GM19452 (cell line): ENCODE results near the gene RASIP1.

Source experiments
- ATAC-seq: cut with Tn5 transposase; IDR thresholded peaks from one replicate; pipeline ENCODE4 v1.9.1; 2021; ENCODE audit not compliant: unreplicated experiment

RASIP1 gene

GRCh38 chr19:48676487-48676886, 63.9 kb downstream of the RASIP1 start:
- no peak for ATAC-seq

GRCh38 chr19:48674921-48675824, 65.2 kb downstream of the RASIP1 start:
- no peak for ATAC-seq

DNA sequence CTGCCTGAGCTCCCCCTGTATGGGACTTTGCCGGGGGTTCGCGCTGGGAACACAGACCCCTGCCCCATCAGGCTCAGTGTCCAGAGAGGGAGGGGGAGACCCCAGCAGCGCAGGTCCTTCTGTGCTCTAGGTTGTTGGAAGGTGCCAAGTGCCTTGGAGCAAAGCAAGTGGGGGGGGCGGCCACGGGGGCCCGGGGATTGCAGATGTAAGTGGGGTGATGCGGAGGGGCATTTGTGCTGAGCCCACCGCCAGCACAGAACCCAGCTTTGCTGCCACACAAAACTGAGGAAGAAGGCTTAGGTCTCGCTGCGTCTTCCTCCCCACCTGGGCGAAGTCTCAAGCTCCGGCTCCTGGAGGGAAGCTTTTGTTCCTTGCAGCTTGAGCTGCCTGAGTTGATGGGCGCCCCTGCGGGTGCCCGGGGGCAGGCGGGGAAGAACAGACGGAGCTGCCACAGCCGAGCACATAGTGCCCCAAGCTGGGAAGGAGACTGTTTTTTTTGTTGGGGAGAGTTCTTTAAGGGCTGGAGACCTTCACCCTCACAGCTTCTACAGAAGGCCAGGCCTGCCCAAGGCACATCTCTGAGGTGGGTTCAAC, 66.1 kb downstream of the RASIP1 start:
- no peak for ATAC-seq

GRCh38 chr19:48673436-48674100, 66.8 kb downstream of the RASIP1 start:
- no peak for ATAC-seq

DNA sequence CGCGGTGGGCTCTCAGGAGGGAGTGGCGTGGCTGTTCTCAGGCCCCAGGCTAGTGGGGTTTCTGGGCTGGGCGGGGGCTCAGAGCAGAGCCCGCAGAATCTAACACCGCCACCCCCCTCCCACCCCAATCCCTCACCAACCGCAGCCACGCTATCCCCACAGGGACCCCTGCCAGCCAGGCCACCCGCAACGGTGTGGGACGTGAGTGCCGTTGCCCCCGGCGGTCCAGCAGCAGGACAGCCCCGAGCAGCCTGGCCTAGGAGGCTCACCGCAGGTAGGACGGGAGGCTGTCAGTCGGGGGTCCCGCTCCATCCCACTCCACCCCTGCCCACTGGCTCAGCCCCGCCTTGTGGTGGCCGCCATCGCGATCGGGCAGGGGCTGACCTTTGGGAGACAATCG, 67.4 kb downstream of the RASIP1 start, which contains the start of gene NTN5:
TSS of gene NTN5 (minus strand) at position 24 of the 400 bp plus-strand sequence. CDS start 2,031 bp downstream, outside the sequence.
- no peak for ATAC-seq

DNA sequence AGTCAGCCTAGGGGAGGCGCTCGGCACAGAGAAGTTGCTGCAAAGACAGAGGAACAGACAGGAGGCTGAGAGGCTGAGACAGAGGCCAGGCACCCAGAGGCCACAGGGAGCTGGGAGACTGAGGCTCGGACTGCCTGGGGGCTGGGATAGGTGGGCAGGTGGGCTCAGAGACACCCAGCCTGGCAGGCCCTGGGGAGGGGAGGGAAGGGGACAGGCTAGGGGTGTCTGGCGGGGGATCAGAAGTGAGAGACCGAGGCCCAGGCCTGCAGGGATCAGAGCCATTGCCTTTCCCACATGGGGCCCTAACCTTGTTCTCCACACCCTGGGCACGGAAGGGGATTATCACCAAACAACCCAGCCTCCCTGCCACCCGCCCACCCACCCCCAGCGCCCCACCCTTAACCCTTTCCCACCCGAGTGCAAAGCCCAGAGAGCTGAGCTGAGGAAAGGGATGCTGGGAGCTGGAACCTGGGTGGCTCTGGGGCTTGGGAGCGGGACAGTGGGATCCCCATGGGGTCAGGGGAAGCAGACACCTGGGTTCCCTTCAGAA, 68.9 kb downstream of the RASIP1 start:
- no peak for ATAC-seq

DNA sequence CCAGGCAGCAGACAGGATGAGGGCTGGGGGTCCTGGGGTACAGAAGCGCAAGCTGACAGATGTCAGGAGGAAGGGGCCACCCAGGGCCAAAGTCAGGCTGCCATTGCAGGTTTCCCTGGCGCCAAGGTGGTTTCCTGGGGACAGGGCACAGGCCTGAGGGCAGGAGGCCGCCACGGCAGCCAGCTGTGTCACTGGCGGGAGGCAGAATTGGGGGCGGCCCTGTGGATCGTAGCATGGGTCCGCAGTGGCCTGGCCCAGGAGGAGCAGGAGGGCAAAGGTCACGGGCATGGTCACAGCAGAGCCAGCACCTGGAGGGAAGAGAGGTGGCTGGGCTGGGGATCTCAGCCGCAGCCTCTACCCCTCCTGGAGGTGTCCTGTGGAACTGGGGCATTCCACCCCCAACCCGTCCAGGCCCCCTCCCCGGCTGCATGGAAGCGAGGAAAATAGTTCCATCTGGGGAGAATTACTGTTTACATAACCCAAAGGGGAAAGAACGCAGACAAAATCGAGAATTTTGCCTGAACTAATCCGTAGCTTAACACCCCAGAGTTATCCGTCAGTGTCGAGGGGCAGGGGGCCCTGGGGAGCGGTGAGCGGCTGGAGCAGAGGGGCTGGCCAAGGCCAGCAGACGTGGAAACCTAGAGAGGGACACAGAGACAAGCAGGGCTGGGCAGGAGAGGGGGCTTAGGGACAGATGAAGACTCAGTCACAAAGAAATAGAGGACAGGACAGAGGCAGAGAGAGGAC, 69.5 kb downstream of the RASIP1 start:
- ATAC-seq = no peak
